KMS-11 (cell line): Measurements from ENCODE around the gene SSH3.

Source experiments
- H2AFZ ChIP-seq: fragments of 200-600 bp; sonication (generic); 2 replicates; pipeline ENCODE4 v1.6.1; 2016; ENCODE audit warnings: antibody characterized with exemption, mixed run types, low read depth
- H3K27ac ChIP-seq: fragments of 200-600 bp; sonication (generic); 2 replicates; pipeline ENCODE4 v1.6.1; 2016; ENCODE audit warnings: mild to moderate bottlenecking, mixed run types
- H3K27me3 ChIP-seq: fragments of 200-600 bp; sonication (generic); 2 replicates; pipeline ENCODE4 v1.6.1; 2017; ENCODE audit warnings: mild to moderate bottlenecking, low read depth, mixed run types, moderate library complexity; ENCODE audit not compliant: insufficient read depth
- H3K36me3 ChIP-seq: fragments of 200-600 bp; sonication (generic); 2 replicates; pipeline ENCODE4 v1.6.1; 2017; ENCODE audit warnings: mild to moderate bottlenecking, mixed run types; ENCODE audit not compliant: insufficient read depth
- H3K4me1 ChIP-seq: fragments of 200-600 bp; sonication (generic); 2 replicates; pipeline ENCODE4 v1.6.1; 2016; ENCODE audit warnings: mild to moderate bottlenecking, low read depth, mixed run types; ENCODE audit not compliant: poor library complexity, severe bottlenecking
- H3K4me2 ChIP-seq: fragments of 200-600 bp; sonication (generic); 2 replicates; pipeline ENCODE4 v1.7.0; 2016; ENCODE audit warnings: mild to moderate bottlenecking, mixed run types
- H3K4me3 ChIP-seq: fragments of 200-600 bp; sonication (generic); IDR thresholded peaks from 2 replicates; pipeline ENCODE4 v1.6.1; 2017; ENCODE audit warnings: low read depth, low read length, mixed read lengths; ENCODE audit not compliant: insufficient read depth
- H3K79me2 ChIP-seq: fragments of 200-600 bp; sonication (generic); 2 replicates; pipeline ENCODE4 v1.6.1; 2016; ENCODE audit warnings: low read depth, mixed run types; ENCODE audit not compliant: insufficient read depth
- H3K9ac ChIP-seq: fragments of 200-600 bp; sonication (generic); 2 replicates; pipeline ENCODE4 v1.6.1; 2016; ENCODE audit warnings: mild to moderate bottlenecking, mixed run types
- H4K20me1 ChIP-seq: fragments of 200-600 bp; sonication (generic); 2 replicates; pipeline ENCODE4 v1.6.1; 2016; ENCODE audit warnings: mild to moderate bottlenecking, mixed run types; ENCODE audit not compliant: insufficient read depth
- TF ChIP-seq, protein P1 (sequence below): fragments of 200-600 bp; sonication (generic); conservative IDR thresholded peaks from 2 replicates; pipeline ENCODE4 v1.6.1; 2017; ENCODE audit warnings: low read depth, mild to moderate bottlenecking, antibody characterized with exemption, low read length, moderate library complexity, mixed read lengths

Gene SSH3

DNA sequence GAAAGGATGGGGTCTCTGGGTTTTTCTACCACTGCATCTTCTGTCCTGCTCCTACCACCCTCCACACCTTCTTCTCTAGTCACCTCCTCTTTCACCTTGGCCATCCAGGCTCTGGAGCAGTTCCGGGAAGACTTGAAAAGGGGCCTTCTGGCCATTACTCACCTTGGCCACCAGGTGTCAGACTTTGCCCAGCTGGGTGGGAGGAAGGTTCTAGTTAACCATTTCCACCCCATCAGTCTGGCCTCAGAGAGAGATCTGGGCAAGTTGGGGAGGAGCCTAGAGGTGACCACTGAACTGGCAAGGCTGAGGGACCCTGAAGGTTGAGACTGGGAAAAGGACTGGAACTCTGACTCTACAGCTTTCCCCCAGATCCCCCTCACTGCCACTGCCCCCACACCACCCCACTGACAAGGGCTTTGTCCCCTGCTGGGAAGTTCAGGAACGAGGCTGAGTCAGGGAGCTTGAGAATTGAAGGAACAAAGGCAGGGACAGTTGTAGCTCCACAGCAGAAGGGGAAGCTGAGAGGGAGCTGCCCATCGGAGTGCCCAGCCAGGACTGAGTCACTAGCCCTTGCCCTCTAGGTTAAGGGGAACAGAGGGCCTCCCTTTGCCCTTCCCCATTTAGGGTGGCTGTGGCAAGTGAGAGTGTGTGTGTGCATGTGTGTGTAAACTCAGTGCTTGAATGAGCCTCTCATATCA is 53.7 kb downstream of the SSH3 start:
- Histone ChIP-seq H2AFZ (peak overlapping the region; percentile 60; the same call in 1 of the 2 replicates), H3K4me1 (peaks cover 41% of the 10 kb centered on the region), H3K79me2 (no peaks in the 10 kb centered on the region), H4K20me1 (no peaks in the 10 kb centered on the region), H3K27me3 (no peaks in the 10 kb centered on the region), H3K4me3 (no peak overlapping the region), H3K36me3 (no peaks in the 10 kb centered on the region), H3K9ac (peak overlapping the region; percentile 5; the same call in 1 of the 2 replicates), H3K27ac (no peak overlapping the region), H3K4me2 (peak overlapping the region; percentile 83)
- TF ChIP-seq, protein P1, sequence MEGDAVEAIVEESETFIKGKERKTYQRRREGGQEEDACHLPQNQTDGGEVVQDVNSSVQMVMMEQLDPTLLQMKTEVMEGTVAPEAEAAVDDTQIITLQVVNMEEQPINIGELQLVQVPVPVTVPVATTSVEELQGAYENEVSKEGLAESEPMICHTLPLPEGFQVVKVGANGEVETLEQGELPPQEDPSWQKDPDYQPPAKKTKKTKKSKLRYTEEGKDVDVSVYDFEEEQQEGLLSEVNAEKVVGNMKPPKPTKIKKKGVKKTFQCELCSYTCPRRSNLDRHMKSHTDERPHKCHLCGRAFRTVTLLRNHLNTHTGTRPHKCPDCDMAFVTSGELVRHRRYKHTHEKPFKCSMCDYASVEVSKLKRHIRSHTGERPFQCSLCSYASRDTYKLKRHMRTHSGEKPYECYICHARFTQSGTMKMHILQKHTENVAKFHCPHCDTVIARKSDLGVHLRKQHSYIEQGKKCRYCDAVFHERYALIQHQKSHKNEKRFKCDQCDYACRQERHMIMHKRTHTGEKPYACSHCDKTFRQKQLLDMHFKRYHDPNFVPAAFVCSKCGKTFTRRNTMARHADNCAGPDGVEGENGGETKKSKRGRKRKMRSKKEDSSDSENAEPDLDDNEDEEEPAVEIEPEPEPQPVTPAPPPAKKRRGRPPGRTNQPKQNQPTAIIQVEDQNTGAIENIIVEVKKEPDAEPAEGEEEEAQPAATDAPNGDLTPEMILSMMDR = peak; percentile 94

DNA sequence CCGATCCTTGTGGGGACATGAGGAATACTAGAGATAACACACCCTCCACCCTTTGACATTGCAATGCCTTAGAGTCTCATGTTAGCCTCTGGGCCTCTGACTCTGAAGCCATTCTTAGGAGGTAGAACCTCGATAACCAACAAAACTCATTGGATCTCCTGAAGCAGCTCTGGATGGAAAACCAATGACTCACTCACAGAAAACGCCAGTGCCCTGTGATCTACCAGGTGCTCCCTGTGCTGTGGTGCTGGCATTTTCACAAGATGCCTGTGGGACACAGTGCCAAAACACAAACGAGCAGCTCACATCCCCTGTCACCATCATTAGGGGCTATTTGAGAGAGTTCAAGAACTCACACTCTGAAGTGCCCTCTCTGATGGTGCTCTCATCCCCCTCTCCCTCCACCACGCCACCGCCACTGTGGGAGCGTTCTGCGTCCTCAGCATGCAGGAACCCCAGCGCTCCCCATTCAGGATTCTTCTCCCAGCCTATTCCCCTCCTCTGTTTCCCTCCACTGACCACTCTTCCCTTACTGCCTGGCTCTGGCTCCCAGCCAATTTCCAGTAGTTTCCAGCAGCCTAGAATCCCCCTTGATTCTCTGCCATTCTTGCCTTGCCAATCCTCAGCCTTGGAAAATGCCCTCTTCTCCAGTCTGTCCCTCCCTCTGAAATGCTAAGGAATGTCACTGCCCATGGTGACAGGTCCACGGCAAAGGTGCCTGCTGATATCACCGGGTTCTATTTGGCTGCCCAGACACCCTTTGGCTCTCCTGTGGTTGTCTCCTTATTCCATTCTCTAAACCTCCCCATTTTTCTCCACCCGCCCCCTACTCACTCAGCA is 54.7 kb downstream of the SSH3 start:
- no peak overlapping the region for H3K9ac ChIP-seq
- no peaks in the 10 kb centered on the region for H3K27me3 ChIP-seq
- H3K4me3 ChIP-seq = no peak overlapping the region
- TF ChIP-seq, protein P1 = no peak
- peaks cover 34% of the 10 kb centered on the region for H3K4me1 ChIP-seq
- no peak overlapping the region for H3K27ac ChIP-seq
- H3K79me2 ChIP-seq = no peaks in the 10 kb centered on the region
- no peak overlapping the region for H2AFZ ChIP-seq
- H4K20me1 ChIP-seq = no peaks in the 10 kb centered on the region
- H3K4me2 ChIP-seq = no peak overlapping the region
- no peaks in the 10 kb centered on the region for H3K36me3 ChIP-seq
